Tibial artery (tissue), 4 donors: Measurements from ENCODE around the gene SUSD1.

Experiments
- DNase-seq, 2 donors: peaks; one replicate each; pipeline ENCODE4 v3.0.0-alpha.2; 2019
- H3K27ac ChIP-seq, 2 donors: fragments of 200-600 bp; sonication (generic) in 1 of 2; 1 replicate in 1 of 2; 2 replicates in 1 of 2; pipeline ENCODE4 v1.5.1; 2018 to 2019; ENCODE audit warnings: mild to moderate bottlenecking in 1 of 2
- H3K27me3 ChIP-seq, 2 donors: fragments of 200-600 bp; sonication (generic) in 1 of 2; one replicate each; pipeline versions ENCODE4 v1.5.1 to v1.6.0; 2016 to 2019
- H3K36me3 ChIP-seq, 3 donors: fragments of 200-600 bp; sonication (generic) in 2 of 3; one replicate each; pipeline ENCODE4 v1.5.1; 2016 to 2019; ENCODE audit warnings: mild to moderate bottlenecking in 2 of 3
- H3K4me1 ChIP-seq, 4 donors: fragments of 200-600 bp; sonication (generic) in 2 of 4; 1 replicate in 3 of 4; 2 replicates in 1 of 4; pipeline ENCODE4 v1.5.1; 2016 to 2019
- H3K4me3 ChIP-seq, 2 donors: fragments of 200-600 bp; sonication (generic) in 1 of 2; 1 replicate in 1 of 2; 2 replicates in 1 of 2; pipeline ENCODE4 v1.5.1; 2018 to 2019; ENCODE audit warnings: mild to moderate bottlenecking in 2 of 2
- H3K9me3 ChIP-seq, 3 donors: fragments of 200-600 bp; sonication (generic) in 1 of 3; one replicate each; pipeline ENCODE4 v1.5.1; 2016 to 2019
- intact Hi-C: fragments of 100-400 bp; cut with DNase I; formaldehyde crosslinking; loops from one replicate; pipeline ENCODE4 v1.15.0; 2023; ENCODE audit warnings: low total_unique reads
- TF ChIP-seq, protein P1 (sequence below), 2 experiments: fragments of 200-600 bp in 1 of 2; fragments of 450-650 bp in 1 of 2; IDR thresholded peaks; one replicate each; pipeline ENCODE4 v1.5.1; 2017 to 2019; ENCODE audit warnings: antibody characterized with exemption in 2 of 2, mild to moderate bottlenecking in 1 of 2, moderate library complexity in 1 of 2

The SUSD1 gene

DNA sequence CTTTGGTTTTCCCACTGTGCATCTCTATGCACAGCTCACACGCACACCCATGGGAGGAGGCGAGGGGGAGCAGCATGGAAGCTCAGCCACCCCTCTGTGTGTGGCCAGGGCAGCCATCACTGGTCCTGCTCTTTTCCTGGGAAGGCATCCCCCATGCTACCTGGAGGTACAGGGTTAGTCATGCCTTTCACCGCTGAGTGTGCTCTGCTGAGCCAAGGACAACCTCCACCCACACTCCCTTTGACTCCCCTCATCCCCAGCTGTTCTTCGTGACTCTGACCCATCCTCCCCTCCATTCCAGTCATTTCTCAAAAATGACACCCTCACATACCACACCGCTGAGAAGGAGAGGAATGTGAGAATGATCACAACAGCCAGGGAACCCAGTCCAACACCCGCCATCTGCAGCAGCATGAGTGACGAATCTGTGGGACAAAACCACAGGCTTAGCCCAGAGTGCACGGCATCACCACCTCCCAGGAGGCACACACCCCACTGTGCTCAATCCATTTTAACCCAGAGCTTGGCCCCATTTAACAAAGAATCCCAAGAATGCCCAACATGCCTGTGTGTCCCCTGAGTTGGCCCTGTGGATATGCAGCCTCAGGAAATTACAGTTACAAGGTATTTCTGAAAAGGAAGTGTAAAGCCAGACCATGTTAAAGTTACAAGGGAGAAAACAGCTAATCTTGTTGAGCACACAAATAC is 133.4 kb downstream of the SUSD1 start:
- no peaks in the 10 kb centered on the region for H3K36me3 ChIP-seq
- H3K27me3 ChIP-seq: no peaks in the 10 kb centered on the region
- no peak overlapping the region for H3K27ac ChIP-seq
- no peak for DNase-seq
- H3K9me3 ChIP-seq: no peaks in the 10 kb centered on the region
- intact Hi-C loops: no loop called here
- peaks cover 0 to 10% (median 0%) of the 10 kb centered on the region in 4 donors for H3K4me1 ChIP-seq
- TF ChIP-seq, protein P1, sequence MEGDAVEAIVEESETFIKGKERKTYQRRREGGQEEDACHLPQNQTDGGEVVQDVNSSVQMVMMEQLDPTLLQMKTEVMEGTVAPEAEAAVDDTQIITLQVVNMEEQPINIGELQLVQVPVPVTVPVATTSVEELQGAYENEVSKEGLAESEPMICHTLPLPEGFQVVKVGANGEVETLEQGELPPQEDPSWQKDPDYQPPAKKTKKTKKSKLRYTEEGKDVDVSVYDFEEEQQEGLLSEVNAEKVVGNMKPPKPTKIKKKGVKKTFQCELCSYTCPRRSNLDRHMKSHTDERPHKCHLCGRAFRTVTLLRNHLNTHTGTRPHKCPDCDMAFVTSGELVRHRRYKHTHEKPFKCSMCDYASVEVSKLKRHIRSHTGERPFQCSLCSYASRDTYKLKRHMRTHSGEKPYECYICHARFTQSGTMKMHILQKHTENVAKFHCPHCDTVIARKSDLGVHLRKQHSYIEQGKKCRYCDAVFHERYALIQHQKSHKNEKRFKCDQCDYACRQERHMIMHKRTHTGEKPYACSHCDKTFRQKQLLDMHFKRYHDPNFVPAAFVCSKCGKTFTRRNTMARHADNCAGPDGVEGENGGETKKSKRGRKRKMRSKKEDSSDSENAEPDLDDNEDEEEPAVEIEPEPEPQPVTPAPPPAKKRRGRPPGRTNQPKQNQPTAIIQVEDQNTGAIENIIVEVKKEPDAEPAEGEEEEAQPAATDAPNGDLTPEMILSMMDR (IDR thresholded peaks at IDR 0.05): no peak
- H3K4me3 ChIP-seq: no peak overlapping the region

DNA sequence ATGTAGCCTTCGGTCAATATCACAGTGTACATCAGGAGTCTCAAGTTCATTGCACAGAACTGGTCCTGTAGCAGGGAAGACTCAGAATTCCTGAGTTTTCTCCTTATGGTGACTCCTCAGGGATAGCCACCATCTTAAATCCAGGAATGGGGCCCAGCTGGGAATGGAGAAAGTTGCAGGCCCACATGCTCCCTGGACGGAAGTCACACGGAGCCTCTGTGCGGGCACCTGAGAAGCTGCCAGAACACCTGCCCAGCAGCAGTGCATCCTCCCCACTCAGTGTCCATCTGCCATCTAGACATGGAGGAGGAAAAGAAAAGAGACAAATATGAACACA is 133.9 kb downstream of the SUSD1 start:
- Histone ChIP-seq H3K27me3 (no peaks in the 10 kb centered on the region), H3K36me3 (no peaks in the 10 kb centered on the region), H3K4me1 (peaks cover 0 to 10% (median 0%) of the 10 kb centered on the region in 4 donors), H3K9me3 (no peaks in the 10 kb centered on the region), H3K4me3 (no peak overlapping the region), H3K27ac (no peak overlapping the region)
- TF ChIP-seq, protein P1 (IDR thresholded peaks at IDR 0.05): no peak
- no peak for DNase-seq
- intact Hi-C loops: no loop called here

DNA sequence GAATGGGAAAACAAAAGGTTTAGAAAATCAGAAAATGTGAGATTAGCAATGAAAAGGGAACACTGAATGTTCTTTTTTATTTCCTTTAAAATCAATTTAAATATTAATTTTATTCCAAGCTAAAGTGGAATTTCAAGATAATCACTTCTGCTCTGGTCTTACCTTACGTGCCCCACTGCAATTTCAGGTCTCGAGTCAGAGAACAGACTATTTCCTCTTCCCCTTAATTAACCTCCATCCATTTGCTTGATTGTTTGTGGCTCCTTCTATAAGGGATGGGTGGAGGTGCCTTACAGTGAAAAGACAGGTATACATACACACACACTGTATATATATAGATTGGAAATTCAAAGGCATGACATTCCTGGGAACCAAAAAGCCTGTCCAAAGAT is 137.1 kb downstream of the SUSD1 start:
- Histone ChIP-seq H3K27ac (no peak overlapping the region), H3K4me1 (peaks cover 0 to 25% (median 6%) of the 10 kb centered on the region in 4 donors), H3K36me3 (no peaks in the 10 kb centered on the region), H3K4me3 (no peak overlapping the region), H3K27me3 (no peaks in the 10 kb centered on the region), H3K9me3 (no peaks in the 10 kb centered on the region)
- intact Hi-C loops: no loop called here
- DNase-seq: no peak
- TF ChIP-seq, protein P1 (IDR thresholded peaks at IDR 0.05): no peak

DNA sequence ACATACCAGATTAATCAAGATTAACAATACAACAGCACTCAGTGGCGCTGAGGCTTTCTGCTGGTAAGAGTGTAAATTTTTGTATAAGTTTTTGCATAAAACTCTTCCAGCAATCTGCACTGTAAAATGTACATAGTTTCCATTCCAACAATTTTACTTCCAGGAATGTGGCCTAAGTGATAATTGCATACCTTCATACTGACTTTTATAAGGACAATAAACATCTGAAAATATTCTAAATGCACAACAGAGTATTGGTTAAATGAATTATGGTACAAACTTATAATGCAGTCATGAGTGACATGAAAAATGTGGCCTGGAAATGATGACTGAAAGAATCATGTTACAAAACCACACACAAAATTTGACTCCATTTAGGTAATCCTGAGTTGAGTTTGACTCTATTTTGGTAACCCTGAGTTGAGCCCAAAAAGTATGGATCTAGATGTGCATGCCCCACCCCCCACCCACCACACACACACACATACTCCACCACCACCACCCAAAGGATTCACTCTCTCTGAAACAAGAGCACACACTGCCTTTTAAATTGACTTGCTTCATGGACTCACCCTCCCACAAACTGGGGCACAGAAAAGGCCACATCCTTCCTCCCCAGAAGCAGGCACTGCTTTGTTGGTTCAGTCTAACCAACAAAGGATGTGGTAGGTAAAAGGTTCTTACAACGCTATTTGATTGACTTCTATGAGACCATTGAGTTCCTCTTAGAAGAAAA is 137.6 kb downstream of the SUSD1 start:
- Histone ChIP-seq H3K9me3 (no peaks in the 10 kb centered on the region), H3K36me3 (no peaks in the 10 kb centered on the region), H3K27ac (no peak overlapping the region), H3K4me1 (peaks cover 0 to 31% (median 9%) of the 10 kb centered on the region in 4 donors), H3K4me3 (no peak overlapping the region), H3K27me3 (no peaks in the 10 kb centered on the region)
- DNase-seq: no peak
- TF ChIP-seq, protein P1 (IDR thresholded peaks at IDR 0.05): no peak
- intact Hi-C loops: no loop called here

DNA sequence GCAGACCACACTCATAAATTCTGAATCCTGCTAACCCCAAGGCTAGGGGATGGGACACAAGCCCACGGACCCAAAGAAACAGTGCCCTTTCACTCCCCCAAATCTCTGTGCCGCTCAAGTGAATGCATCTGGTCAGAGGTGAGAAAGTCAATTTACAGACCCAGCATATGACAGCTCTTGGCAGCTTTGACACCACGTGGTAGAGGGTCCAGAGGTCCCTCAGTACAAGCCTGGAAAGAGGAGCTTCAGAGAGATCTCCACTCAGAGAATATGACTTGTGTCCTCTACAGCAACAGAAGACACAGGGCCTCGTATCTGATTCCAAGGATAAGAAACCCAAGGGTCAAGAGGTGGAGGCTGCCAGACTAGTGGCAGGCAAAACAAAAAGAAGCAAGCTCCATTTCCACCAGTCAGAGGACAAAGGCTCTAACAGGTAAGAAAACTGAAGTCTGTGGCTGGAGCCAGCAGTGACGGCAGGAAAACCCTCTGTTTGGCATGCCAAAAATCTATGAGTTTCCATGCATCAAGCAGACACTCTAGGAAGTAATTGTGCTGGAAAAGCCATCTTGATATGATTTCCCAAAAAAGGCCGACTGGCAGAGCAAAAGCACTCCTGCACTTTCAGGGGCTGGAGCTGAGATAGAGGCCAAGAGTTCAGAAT is 139.8 kb downstream of the SUSD1 start:
- Histone ChIP-seq H3K9me3 (no peaks in the 10 kb centered on the region), H3K27ac (no peak overlapping the region), H3K4me3 (no peak overlapping the region), H3K4me1 (peaks cover 0 to 25% (median 9%) of the 10 kb centered on the region in 4 donors), H3K27me3 (no peaks in the 10 kb centered on the region), H3K36me3 (no peaks in the 10 kb centered on the region)
- intact Hi-C loops: no loop called here
- no peak for DNase-seq
- TF ChIP-seq, protein P1 (IDR thresholded peaks at IDR 0.05): no peak
